Heart left ventricle (tissue), 16 donors: ENCODE results near the gene STIL. TPM values are rescaled to one million over a fixed set of nuclear protein-coding genes. Genes with fewer than 3 reads are reported as not detected.

Source experiments
- ATAC-seq, 4 donors: fragments of 200-7000 bp; cut with Tn5 transposase; one replicate each; pipeline ENCODE4 v1.9.1; 2020 to 2022; ENCODE audit warnings: moderate library complexity in 4 of 4, mild to moderate bottlenecking in 3 of 4, moderate number of reproducible peaks in 1 of 4
- DNase-seq, 5 donors: peaks; one replicate each; pipeline ENCODE4 v3.0.0-alpha.2; 2020
- H3K27ac ChIP-seq, 12 donors: fragments of 200-600 bp; sonication (generic) in 4 of 12; one replicate each; pipeline versions ENCODE4 v1.5.0 to v1.8.0; 2016 to 2022; ENCODE audit warnings: mild to moderate bottlenecking in 2 of 12
- H3K27me3 ChIP-seq, 9 donors: fragments of 200-600 bp; sonication (generic) in 2 of 9; one replicate each; pipeline versions ENCODE4 v1.5.1 to v1.8.0; 2016 to 2022; ENCODE audit warnings: mild to moderate bottlenecking in 3 of 9
- H3K36me3 ChIP-seq, 9 donors: fragments of 200-600 bp; sonication (generic) in 2 of 9; one replicate each; pipeline versions ENCODE4 v1.5.0 to v1.8.0; 2018 to 2022; ENCODE audit warnings: mild to moderate bottlenecking in 2 of 9
- H3K4me1 ChIP-seq, 12 donors: fragments of 200-600 bp; sonication (generic) in 4 of 12; one replicate each; pipeline versions ENCODE4 v1.5.0 to v1.8.0; 2016 to 2022; ENCODE audit warnings: mild to moderate bottlenecking in 3 of 12
- H3K4me3 ChIP-seq, 12 donors: fragments of 200-600 bp; sonication (generic) in 4 of 12; one replicate each; pipeline versions ENCODE4 v1.5.0 to v1.8.0; 2017 to 2022; ENCODE audit warnings: mild to moderate bottlenecking in 9 of 12, moderate library complexity in 4 of 12
- H3K9me3 ChIP-seq, 12 donors: fragments of 200-600 bp; sonication (generic) in 4 of 12; one replicate each; pipeline versions ENCODE4 v1.5.0 to v1.8.0; 2016 to 2022; ENCODE audit warnings: mild to moderate bottlenecking in 1 of 12
- CTCF ChIP-seq, 12 donors: fragments of 200-600 bp; sonication (generic) in 4 of 12; IDR thresholded peaks; one replicate each; pipeline versions ENCODE4 v1.5.0 to v1.8.0; 2018 to 2022; ENCODE audit warnings: antibody characterized with exemption in 12 of 12, mild to moderate bottlenecking in 5 of 12
- POLR2A ChIP-seq, 2 donors: fragments of 450-650 bp; IDR thresholded peaks; one replicate each; pipeline ENCODE4 v1.6.1; 2017; ENCODE audit warnings: antibody characterized with exemption in 2 of 2, mild to moderate bottlenecking in 2 of 2, moderate library complexity in 2 of 2
- WGBS, 4 donors: extraction: QIAGEN DNeasy Blood & Tissue Kit in 2 of 4; methylation state at CpG; one replicate each; pipeline versions ENCODE4 v1.1.5 to v1.1.7; 2013 to 2018; 5-methylcytosine and 5-hydroxymethylcytosine counted together
- intact Hi-C, 10 donors: fragments of 100-400 bp; cut with DNase I; formaldehyde crosslinking; loops; one replicate each; pipeline versions ENCODE4 v1.11.1 to v1.14.2; 2022
- polyA plus RNA-seq, 2 donors: library from polyadenylated mRNA; stranded (reverse); fragments of 200-250 nt; gene quantifications; one replicate each; pipeline ENCODE4 v1.2.3, GENCODE V29; 2013
- total RNA-seq, 9 donors: library from RNA; depleted of rRNA in 2 of 9; stranded (reverse); fragments of >200 nt in 2 of 9; fragmentation: NEBNext Ultra II Directional in 3 of 9; extraction: Animal tissue kit (Norgen Biotek cat#: 25700) in 3 of 9; gene quantifications; one replicate each; pipeline versions ENCODE4 v1.1.0 to v1.2.4, GENCODE V29; 2016 to 2023
- donor health status: ischemic (EF 13 %, LVEDD 7.1; RV severe dilation, severe dysfunction).
- donor health status: healthy with polysubstance abuse.
- donor health status: DM: no; HTN: yes; CAD: no.
- donor health status: DM: no; HTN: no; CAD: no.
- donor health status: ischemic (EF 25% LVEDD 6.9; RV normal size, moderate dysfunction).
- donor health status: ischemic (EF 25% LVEDD 5.7; RV mildly dilated, moderate dysfunction).
- donor health status: healthy.
- donor health status: DM: yes; HTN: yes; CAD: no.
- donor health status: ischemic (EF 35%, LVEDD 5.7; RV mildly dilated, moderate dysfunction).
- donor health status: nonischemic (EF 11% LVEDD 7.7; RV severe dilation, severe dysfunction).
- donor health status: DM: yes; HTN: yes; CAD: no.
- donor health status: PGD.
- donor health status: ischemic (EF 29% LVEDD 5.4; RV normal size, mild dysfunction).
- donor health status: nonischemic (EF 23%, LVEDD 6.1; RV moderate dilation, normal function).

Gene STIL
- total and polyA plus RNA-seq, 11 donors, result 0.19 to 3.1 (median 0.60) TPM

GRCh38 chr1:47224676-47225399 is 89.1 kb downstream of the STIL start:
- TF ChIP-seq CTCF (IDR thresholded peaks at IDR 0.05), result no peak
- no peak for TF ChIP-seq POLR2A (IDR thresholded peaks at IDR 0.05)
- 16 to 36% (median 21%) methylated on average over 21 to 30 of the region's 30 CpGs for WGBS, 4 donors

GRCh38 chr1:47223921-47224675 is 89.8 kb downstream of the STIL start:
- intact Hi-C loops, result no loop called here
- peaks cover 23 to 74% (median 57%) of the 10 kb centered on the region in 9 donors for H3K27me3 ChIP-seq
- peaks cover 0 to 5% (median 0%) of the 10 kb centered on the region in 9 donors for H3K36me3 ChIP-seq
- DNase-seq (no peak), ATAC-seq (no peak)
- 34 to 49% (median 37%) methylated on average over 8 to 9 of the region's 9 CpGs for WGBS, 4 donors
- no peaks in the 10 kb centered on the region for H3K9me3 ChIP-seq
- H3K4me3 ChIP-seq, result no peak overlapping the region
- H3K4me1 ChIP-seq, result peaks cover 0 to 47% (median 20%) of the 10 kb centered on the region in 12 donors
- H3K27ac ChIP-seq, result no peak overlapping the region
- TF ChIP-seq POLR2A (IDR thresholded peaks at IDR 0.05) (no peak), CTCF (IDR thresholded peaks at IDR 0.05) (no peak)

More at GRCh38 chr1:47224676-47225399, 89.1 kb downstream of the STIL start:
- Histone ChIP-seq H3K4me1 (peaks cover 0 to 47% (median 21%) of the 10 kb centered on the region in 12 donors), H3K27ac (peak overlapping the region in 3 of 12 donors; percentile 7 to 62 (median 44)), H3K9me3 (no peaks in the 10 kb centered on the region), H3K27me3 (peaks cover 26 to 82% (median 65%) of the 10 kb centered on the region in 9 donors), H3K36me3 (peaks cover 0 to 5% (median 0%) of the 10 kb centered on the region in 9 donors), H3K4me3 (peak overlapping the region; percentile 3 to 50 (median 42))
- DNase-seq (no peak), ATAC-seq (no peak)
- intact Hi-C loops, result no loop called here

- Histone ChIP-seq H3K4me1 (peaks cover 0 to 47% (median 20%) of the 10 kb centered on the region in 12 donors), H3K4me3 (no peak overlapping the region), H3K36me3 (peaks cover 0 to 5% (median 0%) of the 10 kb centered on the region in 9 donors), H3K27me3 (peaks cover 17 to 67% (median 50%) of the 10 kb centered on the region in 9 donors), H3K9me3 (no peaks in the 10 kb centered on the region), H3K27ac (no peak overlapping the region)
- ATAC-seq (no peak), DNase-seq (no peak)
- TF ChIP-seq POLR2A (IDR thresholded peaks at IDR 0.05), result no peak
- no peak for TF ChIP-seq CTCF (IDR thresholded peaks at IDR 0.05)
- WGBS, 4 donors, result 47 to 55% (median 50%) methylated on average over 9 to 10 of the region's 10 CpGs
- intact Hi-C loops, result no loop called here
Measured at GRCh38 chr1:47223174-47223920, 90.6 kb downstream of the STIL start.
